Aortic smooth muscle cell (primary cell): ENCODE data around the gene CPOX. TPM values are rescaled to one million over a fixed set of nuclear protein-coding genes. Genes with fewer than 3 reads are reported as not detected.

Experiments used
- total RNA-seq: library from RNA; depleted of rRNA; stranded (reverse); fragments of >200 nt; gene quantifications from 2 replicates; pipeline ENCODE4 v1.2.3, GENCODE V29; 2014

The CPOX gene
- 15.7 and 22.1 TPM in 2 replicates for total RNA-seq

GRCh38 chr3:98593046-98593936 is at the start of gene CPOX:
CPOX (minus strand) TSS chr3:98593611; CDS start chr3:98593504, 107 bp downstream.

GRCh38 chr3:98531622-98532274 is 61.7 kb downstream of the CPOX start, which contains the start of gene GPR15:
GPR15 (plus strand) TSS chr3:98531978; CDS start chr3:98532034, 56 bp downstream.

Other genes with a start within 250 kb of the CPOX start
- not detected in 2 replicates for gene OR5K4, start 239.8 kb downstream of the CPOX start, total RNA-seq
- gene OR5K3, start 202.9 kb downstream of the CPOX start, total RNA-seq = not detected in 2 replicates
- gene OR5K1, start 130.4 kb downstream of the CPOX start, total RNA-seq = not detected in 2 replicates
- not detected in 2 replicates for gene OR5K2, start 95.9 kb downstream of the CPOX start, total RNA-seq
- gene CLDND1, start 70.7 kb downstream of the CPOX start, total RNA-seq = 63.0 and 81.1 TPM in 2 replicates
- not detected in 2 replicates for gene GPR15, start 61.6 kb downstream of the CPOX start, total RNA-seq
- 4.9 and 11.3 TPM in 2 replicates for gene ST3GAL6, start 169.7 kb upstream of the CPOX start, total RNA-seq